ENCODE measurements around the gene PMPCA. TPM values are rescaled to one million over a fixed set of nuclear protein-coding genes. Genes with fewer than 3 reads are reported as not detected.

The PMPCA gene
- total and polyA plus RNA-seq, 2 of the 13 experiments (the other 11 are each of a cell fraction or from before 2014, with no cell fraction given) = 70.2 to 88.4 TPM

- TF ChIP-seq ZSCAN29 (CRISPR knock-in tag; conservative IDR thresholded peaks at IDR 0.05) (no peak), ZNF138 (CRISPR knock-in tag; IDR thresholded peaks at IDR 0.05; ENCODE audit: low read depth) (no peak), FUBP1 (CRISPR knock-in tag; IDR thresholded peaks at IDR 0.05; ENCODE audit: borderline replicate concordance) (no peak), CHD4 (IDR thresholded peaks at IDR 0.05; ENCODE audit: borderline replicate concordance, low read length) (no peak), HES4 (CRISPR knock-in tag; IDR thresholded peaks at IDR 0.05; ENCODE audit: borderline replicate concordance) (no peak), ZNF17 (CRISPR knock-in tag; IDR thresholded peaks at IDR 0.05) (no peak), ZNF563 (CRISPR knock-in tag; IDR thresholded peaks at IDR 0.05) (no peak), TBX3 (IDR thresholded peaks at IDR 0.05; ENCODE audit: borderline replicate concordance) (no peak), NFRKB (IDR thresholded peaks at IDR 0.05) (no peak), SKI (IDR thresholded peaks at IDR 0.05; ENCODE audit: partially characterized antibody) (no peak), ZNF496 (CRISPR knock-in tag; IDR thresholded peaks at IDR 0.05; ENCODE audit: insufficient replicate concordance) (no peak), ZNF20 (CRISPR knock-in tag; IDR thresholded peaks at IDR 0.05) (no peak), PHF20 (CRISPR knock-in tag; IDR thresholded peaks at IDR 0.05) (no peak; the same call in 1 of the 2 replicates), CCDC6 (CRISPR knock-in tag; IDR thresholded peaks at IDR 0.05) (no peak), ZNF891 (CRISPR knock-in tag; IDR thresholded peaks at IDR 0.05) (no peak), FOXK2 (IDR thresholded peaks at IDR 0.05) (no peak), ZNF350 (CRISPR knock-in tag; IDR thresholded peaks at IDR 0.05; ENCODE audit: borderline replicate concordance, low read depth) (no peak), ZNF614 (CRISPR knock-in tag; IDR thresholded peaks at IDR 0.05; ENCODE audit: borderline replicate concordance) (no peak), SP1 (IDR thresholded peaks at IDR 0.05) (no peak), SP1 (CRISPR knock-in tag; IDR thresholded peaks at IDR 0.05) (no peak), SP140L (CRISPR knock-in tag; IDR thresholded peaks at IDR 0.05; ENCODE audit: borderline replicate concordance) (no peak), ZSCAN9 (CRISPR knock-in tag; IDR thresholded peaks at IDR 0.05; ENCODE audit: borderline replicate concordance) (no peak), ZNF644 (CRISPR knock-in tag; IDR thresholded peaks at IDR 0.05; ENCODE audit: low read depth) (no peak), ZEB1 (IDR thresholded peaks at IDR 0.05; ENCODE audit: insufficient replicate concordance, low read depth) (no peak), ERF (CRISPR knock-in tag; IDR thresholded peaks at IDR 0.05) (no peak), SIN3A (IDR thresholded peaks at IDR 0.05; ENCODE audit: borderline replicate concordance, low read depth, low read length) (no peak; the same call in 1 of the 2 replicates)
- TF ChIP-seq, protein P1, sequence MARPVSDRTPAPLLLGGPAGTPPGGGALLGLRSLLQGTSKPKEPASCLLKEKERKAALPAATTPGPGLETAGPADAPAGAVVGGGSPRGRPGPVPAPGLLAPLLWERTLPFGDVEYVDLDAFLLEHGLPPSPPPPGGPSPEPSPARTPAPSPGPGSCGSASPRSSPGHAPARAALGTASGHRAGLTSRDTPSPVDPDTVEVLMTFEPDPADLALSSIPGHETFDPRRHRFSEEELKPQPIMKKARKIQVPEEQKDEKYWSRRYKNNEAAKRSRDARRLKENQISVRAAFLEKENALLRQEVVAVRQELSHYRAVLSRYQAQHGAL (CRISPR knock-in tag; IDR thresholded peaks at IDR 0.05; ENCODE audit: not compliant biosample characterization) = no peak
- TF ChIP-seq, protein P2, sequence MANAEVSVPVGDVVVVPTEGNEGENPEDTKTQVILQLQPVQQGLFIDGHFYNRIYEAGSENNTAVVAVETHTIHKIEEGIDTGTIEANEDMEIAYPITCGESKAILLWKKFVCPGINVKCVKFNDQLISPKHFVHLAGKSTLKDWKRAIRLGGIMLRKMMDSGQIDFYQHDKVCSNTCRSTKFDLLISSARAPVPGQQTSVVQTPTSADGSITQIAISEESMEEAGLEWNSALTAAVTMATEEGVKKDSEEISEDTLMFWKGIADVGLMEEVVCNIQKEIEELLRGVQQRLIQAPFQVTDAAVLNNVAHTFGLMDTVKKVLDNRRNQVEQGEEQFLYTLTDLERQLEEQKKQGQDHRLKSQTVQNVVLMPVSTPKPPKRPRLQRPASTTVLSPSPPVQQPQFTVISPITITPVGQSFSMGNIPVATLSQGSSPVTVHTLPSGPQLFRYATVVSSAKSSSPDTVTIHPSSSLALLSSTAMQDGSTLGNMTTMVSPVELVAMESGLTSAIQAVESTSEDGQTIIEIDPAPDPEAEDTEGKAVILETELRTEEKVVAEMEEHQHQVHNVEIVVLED (CRISPR knock-in tag; IDR thresholded peaks at IDR 0.05; ENCODE audit: borderline replicate concordance) = no peak
Observed at GRCh38 chr9:136373300-136374182, 36.9 kb upstream of the PMPCA start, which contains the start of gene CARD9 (continued).

Data from HepG2 (cell line).